H9 (cell line): ENCODE data around the gene MTA1. TPM values are rescaled to one million over a fixed set of nuclear protein-coding genes. Genes with fewer than 3 reads are reported as not detected.

Source experiments
- DNase-seq: peaks from one replicate; pipeline ENCODE4 v3.0.0-alpha.2; 2017
- H2AFZ ChIP-seq: one replicate; pipeline ENCODE4 v1.6.1; 2013; ENCODE audit warnings: mild to moderate bottlenecking, low read length, control low read depth, moderate library complexity
- H2AK5ac ChIP-seq: 2 replicates; pipeline ENCODE4 v1.6.1; 2013; ENCODE audit warnings: low read length, control low read depth, mixed read lengths; ENCODE audit not compliant: insufficient read length
- H2BK120ac ChIP-seq: one replicate; pipeline ENCODE4 v1.6.1; 2013; ENCODE audit warnings: low read depth, mild to moderate bottlenecking, low read length, control low read depth, inconsistent platforms; ENCODE audit not compliant: poor library complexity, severe bottlenecking
- H2BK12ac ChIP-seq: 2 replicates; pipeline ENCODE4 v1.6.1; 2013; ENCODE audit warnings: low read length, control low read depth, mixed read lengths, low read depth; ENCODE audit not compliant: insufficient read length
- H2BK15ac ChIP-seq: 2 replicates; pipeline ENCODE4 v1.6.1; 2013; ENCODE audit warnings: low read depth, low read length, control low read depth
- H2BK20ac ChIP-seq: one replicate; pipeline ENCODE4 v1.6.1; 2013; ENCODE audit warnings: low read depth, mild to moderate bottlenecking, low read length, control low read depth, inconsistent platforms; ENCODE audit not compliant: poor library complexity, severe bottlenecking
- H2BK5ac ChIP-seq: 2 replicates; pipeline ENCODE4 v1.6.1; 2013; ENCODE audit warnings: low read length, control low read depth, mixed read lengths; ENCODE audit not compliant: insufficient read length
- H3K14ac ChIP-seq: 2 replicates; pipeline ENCODE4 v1.6.1; 2013; ENCODE audit warnings: low read length, control low read depth; ENCODE audit not compliant: insufficient read depth
- H3K18ac ChIP-seq: 2 replicates; pipeline ENCODE4 v1.6.1; 2013; ENCODE audit warnings: low read depth, mild to moderate bottlenecking, mixed read lengths, low read length, control low read depth; ENCODE audit not compliant: insufficient read length
- H3K23ac ChIP-seq: 2 replicates; pipeline ENCODE4 v1.6.1; 2013; ENCODE audit warnings: low read length, control low read depth, mixed read lengths, low read depth; ENCODE audit not compliant: insufficient read length
- H3K23me2 ChIP-seq: 2 replicates; pipeline ENCODE4 v1.6.1; 2013; ENCODE audit warnings: low read depth, mild to moderate bottlenecking, mixed read lengths, low read length, control low read depth; ENCODE audit not compliant: insufficient read length, poor library complexity, severe bottlenecking
- H3K27ac ChIP-seq: 2 replicates; pipeline ENCODE4 v1.5.1; 2013; ENCODE audit warnings: low read length, control low read depth, mixed read lengths, low read depth; ENCODE audit not compliant: insufficient read length
- H3K27me3 ChIP-seq: 2 replicates; pipeline ENCODE4 v1.6.1; 2013; ENCODE audit warnings: low read length, control low read depth, inconsistent platforms; ENCODE audit not compliant: insufficient read depth
- H3K4ac ChIP-seq: 2 replicates; pipeline ENCODE4 v1.6.1; 2013; ENCODE audit warnings: low read depth, mild to moderate bottlenecking, control low read depth, inconsistent platforms, low read length, moderate library complexity
- H3K4me1 ChIP-seq: 2 replicates; pipeline ENCODE4 v1.6.1; 2013; ENCODE audit warnings: low read length, control low read depth, inconsistent platforms; ENCODE audit not compliant: insufficient read depth
- H3K4me2 ChIP-seq: 2 replicates; pipeline ENCODE4 v1.6.1; 2013; ENCODE audit warnings: low read length, control low read depth, mixed read lengths; ENCODE audit not compliant: insufficient read length, insufficient read depth
- H3K56ac ChIP-seq: 2 replicates; pipeline ENCODE4 v1.6.1; 2013; ENCODE audit warnings: low read depth, mild to moderate bottlenecking, mixed read lengths, low read length, control low read depth; ENCODE audit not compliant: insufficient read length
- H3K79me1 ChIP-seq: 2 replicates; pipeline ENCODE4 v1.6.1; 2013; ENCODE audit warnings: low read depth, mild to moderate bottlenecking, moderate library complexity, low read length, control low read depth, inconsistent platforms; ENCODE audit not compliant: insufficient read depth, poor library complexity, severe bottlenecking
- H3K79me2 ChIP-seq: 2 replicates; pipeline ENCODE4 v1.6.1; 2013; ENCODE audit warnings: low read length, control low read depth, inconsistent platforms; ENCODE audit not compliant: insufficient read depth
- H3K9ac ChIP-seq: 2 replicates; pipeline ENCODE4 v1.6.1; 2013; ENCODE audit warnings: low read length, control low read depth, mixed read lengths; ENCODE audit not compliant: insufficient read length; ENCODE audit errors: extremely low read depth
- H3K9me3 ChIP-seq: one replicate; pipeline ENCODE4 v1.6.1; 2013; ENCODE audit warnings: low read depth, low read length, inconsistent platforms; ENCODE audit not compliant: control insufficient read depth
- H3T11ph ChIP-seq: one replicate; pipeline ENCODE4 v1.6.1; 2013; ENCODE audit warnings: mild to moderate bottlenecking, low read length, control low read depth, inconsistent platforms
- H4K20me1 ChIP-seq: one replicate; pipeline ENCODE4 v1.6.1; 2013; ENCODE audit not compliant: control insufficient read depth, insufficient read length, insufficient read depth
- H4K5ac ChIP-seq: 2 replicates; pipeline ENCODE4 v1.6.1; 2013; ENCODE audit warnings: low read depth, mild to moderate bottlenecking, mixed read lengths, low read length, control low read depth; ENCODE audit not compliant: insufficient read length
- H4K8ac ChIP-seq: replicated peaks from 2 replicates; pipeline ENCODE4 v1.6.1; 2013; ENCODE audit warnings: low read length, control low read depth, mixed read lengths, low read depth; ENCODE audit not compliant: insufficient read length
- H4K91ac ChIP-seq: 2 replicates; pipeline ENCODE4 v1.6.1; 2013; ENCODE audit warnings: low read depth, mild to moderate bottlenecking, moderate library complexity, mixed read lengths, low read length, control low read depth; ENCODE audit not compliant: insufficient read length
- H3K27ac Mint-ChIP-seq, 3 experiments: 2 replicates in 2 of 3; 3 replicates in 1 of 3; pipeline ENCODE4 v1.8.0; 2020 to 2021; ENCODE audit warnings: mixed read lengths in 3 of 3, mild to moderate bottlenecking in 1 of 3, moderate library complexity in 1 of 3
- H3K27me3 Mint-ChIP-seq: 2 replicates; pipeline ENCODE4 v1.8.0; 2021; ENCODE audit warnings: low read depth, mild to moderate bottlenecking, moderate library complexity, mixed read lengths
- H3K36me3 Mint-ChIP-seq, 3 experiments: 2 replicates in 2 of 3; 3 replicates in 1 of 3; pipeline ENCODE4 v1.8.0; 2020 to 2021; ENCODE audit warnings: low read depth in 3 of 3, mixed read lengths in 3 of 3; ENCODE audit not compliant: insufficient read depth in 1 of 3
- H3K4me1 Mint-ChIP-seq, 2 experiments: 2 replicates each; pipeline ENCODE4 v1.8.0; 2020; ENCODE audit warnings: mixed read lengths in 2 of 2
- H3K4me3 Mint-ChIP-seq, 2 experiments: 2 replicates in 1 of 2; 3 replicates in 1 of 2; pipeline ENCODE4 v1.8.0; 2020 to 2021; ENCODE audit warnings: mild to moderate bottlenecking in 2 of 2, mixed read lengths in 2 of 2, moderate library complexity in 1 of 2
- H3K9me3 Mint-ChIP-seq, 2 experiments: 2 replicates in 1 of 2; 3 replicates in 1 of 2; pipeline ENCODE4 v1.8.0; 2020; ENCODE audit warnings: mild to moderate bottlenecking in 2 of 2, mixed read lengths in 2 of 2, moderate library complexity in 1 of 2
- WGBS: extraction: QIAGEN DNeasy Blood & Tissue Kit; methylation state at CpG from one replicate; pipeline ENCODE4 v1.1.7; 2013; ENCODE audit warnings: missing lambda C conversion rate, low lambda C conversion rate, mixed read lengths; ENCODE audit not compliant: insufficient read length; ENCODE audit errors: extremely low coverage; 5-methylcytosine and 5-hydroxymethylcytosine counted together
- total RNA-seq: library from RNA; stranded (reverse); gene quantifications from 2 replicates; pipeline ENCODE4 v1.2.1, GENCODE V29; 2021
- TF ChIP-seq, protein P1 (sequence below): fragments of 200-600 bp; sonication (generic); conservative IDR thresholded peaks from 3 replicates; pipeline ENCODE4 v1.8.0; 2021; ENCODE audit warnings: antibody characterized with exemption, mild to moderate bottlenecking

The MTA1 gene
- total RNA-seq, 1 experiment from 2014 or later = 230 TPM

GRCh38 chr14:105456736-105457617, 37.4 kb downstream of the MTA1 start:
- Histone ChIP-seq H3K27me3 (no peaks in the 10 kb centered on the region), H3T11ph (no peak overlapping the region), H3K27ac (no peak overlapping the region), H3K4ac (no peak overlapping the region), H2BK20ac (no peak overlapping the region), H3K4me1 (no peaks in the 10 kb centered on the region), H2BK5ac (no peak overlapping the region), H3K23ac (no peak overlapping the region), H2AFZ (no peak overlapping the region), H3K79me1 (no peaks in the 10 kb centered on the region), H3K9ac (no peak overlapping the region), H4K20me1 (no peaks in the 10 kb centered on the region), H3K23me2 (no peaks in the 10 kb centered on the region), H3K14ac (no peak overlapping the region), H2BK120ac (no peak overlapping the region), H3K18ac (no peak overlapping the region), H2AK5ac (no peak overlapping the region), H3K4me2 (no peak overlapping the region), H4K5ac (no peak overlapping the region), H4K8ac (no peak overlapping the region), H4K91ac (no peak overlapping the region), H2BK12ac (no peak overlapping the region), H3K79me2 (no peaks in the 10 kb centered on the region), H3K56ac (no peak overlapping the region), H2BK15ac (no peak overlapping the region), H3K9me3 (no peaks in the 10 kb centered on the region)
- DNase-seq = no peak
- Mint-ChIP-seq H3K27me3 (no peaks in the 10 kb centered on the region), H3K27ac (no peak overlapping the region), H3K9me3 (no peaks in the 10 kb centered on the region; a peak in 1 of 5 replicates), H3K4me3 (no peak overlapping the region), H3K36me3 (peaks cover 25 to 52% (median 50%) of the 10 kb centered on the region in 3 experiments; a peak in 6 of 7 replicates), H3K4me1 (no peaks in the 10 kb centered on the region)
- TF ChIP-seq, protein P1, sequence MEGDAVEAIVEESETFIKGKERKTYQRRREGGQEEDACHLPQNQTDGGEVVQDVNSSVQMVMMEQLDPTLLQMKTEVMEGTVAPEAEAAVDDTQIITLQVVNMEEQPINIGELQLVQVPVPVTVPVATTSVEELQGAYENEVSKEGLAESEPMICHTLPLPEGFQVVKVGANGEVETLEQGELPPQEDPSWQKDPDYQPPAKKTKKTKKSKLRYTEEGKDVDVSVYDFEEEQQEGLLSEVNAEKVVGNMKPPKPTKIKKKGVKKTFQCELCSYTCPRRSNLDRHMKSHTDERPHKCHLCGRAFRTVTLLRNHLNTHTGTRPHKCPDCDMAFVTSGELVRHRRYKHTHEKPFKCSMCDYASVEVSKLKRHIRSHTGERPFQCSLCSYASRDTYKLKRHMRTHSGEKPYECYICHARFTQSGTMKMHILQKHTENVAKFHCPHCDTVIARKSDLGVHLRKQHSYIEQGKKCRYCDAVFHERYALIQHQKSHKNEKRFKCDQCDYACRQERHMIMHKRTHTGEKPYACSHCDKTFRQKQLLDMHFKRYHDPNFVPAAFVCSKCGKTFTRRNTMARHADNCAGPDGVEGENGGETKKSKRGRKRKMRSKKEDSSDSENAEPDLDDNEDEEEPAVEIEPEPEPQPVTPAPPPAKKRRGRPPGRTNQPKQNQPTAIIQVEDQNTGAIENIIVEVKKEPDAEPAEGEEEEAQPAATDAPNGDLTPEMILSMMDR = no peak
- WGBS = no CpG with 5 or more reads among the region's 22 CpGs
